NCI-H128 (cell line): ENCODE measurements around the gene PRKD1.

Experiments used
- DNase-seq: peaks from one replicate; lab custom pipeline; 2025; ENCODE audit not compliant: unreplicated experiment; lab: John Stamatoyannopoulos, UW

Gene PRKD1

DNA sequence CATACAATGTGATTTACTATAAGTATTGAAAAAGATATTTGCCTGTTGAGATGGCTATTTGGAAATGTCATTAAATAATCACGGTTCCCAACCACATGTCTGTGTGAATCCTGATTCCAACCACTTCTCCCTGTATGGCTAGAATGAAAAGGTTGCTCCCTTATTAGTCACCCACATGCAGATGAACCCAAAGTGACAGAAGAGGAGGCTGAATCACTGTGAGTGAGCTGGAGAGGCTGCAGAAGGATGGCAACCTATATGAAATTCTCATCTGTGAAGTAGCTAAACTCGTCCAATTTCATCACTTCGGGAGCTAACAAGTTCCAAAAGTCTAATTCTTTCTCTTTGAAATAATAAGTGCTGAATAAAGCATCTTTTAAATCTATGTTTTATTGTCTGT is 300.5 kb downstream of the PRKD1 start:
- DNase-seq = no peak

DNA sequence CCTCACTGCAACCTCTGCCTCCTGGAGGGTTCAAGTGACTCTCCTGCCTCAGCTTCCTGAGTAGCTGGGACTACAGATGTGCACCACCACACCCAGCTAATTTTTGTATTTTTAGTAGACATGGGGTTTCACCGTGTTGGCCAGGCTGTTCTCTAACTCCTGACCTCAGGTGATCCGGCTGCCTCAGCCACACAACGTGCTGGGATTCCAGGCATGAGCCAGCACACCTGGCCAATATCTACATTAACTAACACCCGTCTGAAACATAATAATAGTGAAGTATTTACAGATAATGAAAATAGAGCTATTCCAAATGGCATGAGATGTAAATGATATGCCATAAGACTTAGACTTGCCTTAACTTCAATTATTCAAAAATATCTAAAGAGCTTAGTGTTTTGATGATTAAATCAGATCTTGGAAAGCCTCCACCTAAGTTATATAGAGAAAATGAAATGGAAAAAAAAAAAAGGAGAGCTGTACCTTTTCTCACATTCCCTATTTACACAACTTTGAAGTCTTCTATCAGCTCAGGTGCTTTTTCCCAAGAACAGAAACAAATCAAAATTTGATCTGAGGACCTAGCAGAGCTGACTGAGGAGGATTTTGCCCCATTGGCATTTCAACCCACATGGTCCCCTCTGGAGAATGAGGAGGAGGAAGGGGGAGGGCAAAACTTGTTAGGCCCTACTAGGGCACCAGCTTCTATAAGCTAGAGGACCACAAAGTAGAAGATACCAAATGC is 309.2 kb downstream of the PRKD1 start:
- no peak for DNase-seq

GRCh38 chr14:29616922-29617321 is 310.7 kb downstream of the PRKD1 start:
- no peak for DNase-seq

- no peak for DNase-seq
These were observed 318.8 kb downstream of the PRKD1 start for GRCh38 chr14:29608861-29609260.

- no peak for DNase-seq
These were observed 320.5 kb downstream of the PRKD1 start for GRCh38 chr14:29607169-29607568.

DNA sequence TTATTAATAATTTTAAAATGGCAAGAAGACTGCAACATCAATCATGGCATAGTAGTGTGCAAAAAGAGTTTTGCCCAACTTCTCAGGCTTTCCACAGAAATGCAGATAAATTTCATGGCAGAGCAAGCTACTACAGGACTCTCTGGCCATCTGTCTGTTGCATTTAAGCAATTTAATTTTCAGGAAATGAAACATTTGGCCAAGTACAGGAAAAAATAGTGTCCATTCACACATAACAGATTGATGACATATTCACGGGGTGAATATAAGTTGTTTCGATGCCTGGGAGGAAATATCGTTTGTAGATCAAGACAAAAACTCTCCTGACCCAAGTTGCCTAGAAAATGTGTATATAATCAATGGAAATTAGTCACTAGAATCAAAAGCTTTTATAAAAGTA is 324.0 kb downstream of the PRKD1 start:
- no peak for DNase-seq

- no peak for DNase-seq
These were observed 326.0 kb downstream of the PRKD1 start for GRCh38 chr14:29601616-29602015.

- peak; percentile 23 for DNase-seq
These were observed 339.7 kb downstream of the PRKD1 start for GRCh38 chr14:29587761-29588470.

- DNase-seq = no peak
These were observed 340.6 kb downstream of the PRKD1 start for GRCh38 chr14:29587046-29587445.

DNA sequence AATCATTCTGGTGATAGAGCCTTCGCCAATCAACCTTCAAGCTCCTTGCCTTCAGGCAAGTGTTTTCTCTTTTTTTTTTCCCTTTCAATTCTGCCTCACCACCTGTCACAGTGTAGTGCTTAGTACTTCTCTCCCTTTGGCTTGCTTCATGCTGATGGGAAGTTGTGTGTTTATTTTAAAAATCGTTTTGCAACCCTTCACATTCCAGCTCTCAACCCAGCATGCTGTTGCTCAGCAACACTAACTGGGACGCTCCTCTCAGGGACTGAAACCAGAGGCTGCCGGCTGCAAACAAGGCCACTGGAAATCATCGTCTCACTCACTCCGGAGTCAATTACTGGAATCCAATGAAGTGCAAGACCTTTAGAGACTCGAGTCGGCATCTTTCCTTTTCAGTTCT is 342.7 kb downstream of the PRKD1 start:
- peak; percentile 85 for DNase-seq

- DNase-seq = no peak
These were observed 346.9 kb downstream of the PRKD1 start for GRCh38 chr14:29580763-29581162.

- no peak for DNase-seq
These were observed 347.8 kb downstream of the PRKD1 start for GRCh38 chr14:29579838-29580237.

- DNase-seq = no peak
These were observed 350.7 kb downstream of the PRKD1 start for GRCh38 chr14:29576927-29577326.

DNA sequence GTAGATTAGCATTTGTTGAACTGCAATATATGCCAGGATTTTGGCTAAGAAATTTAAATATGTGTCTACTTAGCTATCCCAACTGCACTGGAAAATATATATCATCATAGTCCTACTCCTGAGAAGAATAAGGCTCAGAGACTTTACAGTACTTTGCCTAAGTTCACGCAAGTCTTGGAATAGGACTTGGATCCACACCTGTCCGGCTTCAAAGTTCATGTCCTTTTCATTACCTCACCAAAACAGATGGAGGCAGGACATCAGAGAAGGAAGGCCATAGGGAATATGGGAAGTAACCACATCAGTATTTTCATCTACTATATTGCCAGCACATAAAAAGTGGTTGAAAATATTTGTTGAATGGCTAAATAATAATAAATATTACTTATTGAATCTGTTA is 358.5 kb downstream of the PRKD1 start:
- no peak for DNase-seq

- no peak for DNase-seq
These were observed 361.5 kb downstream of the PRKD1 start for GRCh38 chr14:29566194-29566593.

DNA sequence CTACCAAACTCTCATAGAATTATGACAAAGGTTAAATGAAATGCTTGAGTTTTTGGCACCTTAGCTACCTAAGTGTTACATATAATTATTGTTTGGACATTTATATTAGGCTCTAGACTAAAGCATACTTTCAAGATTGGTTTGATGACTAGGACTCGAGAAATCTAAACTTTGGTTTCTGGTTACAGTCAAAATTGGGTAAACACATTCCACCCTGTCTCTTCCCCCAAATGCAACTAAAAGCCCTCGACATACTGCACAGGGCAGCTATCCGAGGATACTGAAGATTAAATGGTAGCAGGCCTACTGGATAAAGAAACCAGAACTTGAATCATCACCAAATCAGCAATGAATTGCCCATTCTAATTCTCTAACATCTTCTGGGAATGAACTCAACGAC is 369.1 kb downstream of the PRKD1 start:
- no peak for DNase-seq

- DNase-seq = no peak
These were observed 373.3 kb downstream of the PRKD1 start for GRCh38 chr14:29554335-29554734.

DNA sequence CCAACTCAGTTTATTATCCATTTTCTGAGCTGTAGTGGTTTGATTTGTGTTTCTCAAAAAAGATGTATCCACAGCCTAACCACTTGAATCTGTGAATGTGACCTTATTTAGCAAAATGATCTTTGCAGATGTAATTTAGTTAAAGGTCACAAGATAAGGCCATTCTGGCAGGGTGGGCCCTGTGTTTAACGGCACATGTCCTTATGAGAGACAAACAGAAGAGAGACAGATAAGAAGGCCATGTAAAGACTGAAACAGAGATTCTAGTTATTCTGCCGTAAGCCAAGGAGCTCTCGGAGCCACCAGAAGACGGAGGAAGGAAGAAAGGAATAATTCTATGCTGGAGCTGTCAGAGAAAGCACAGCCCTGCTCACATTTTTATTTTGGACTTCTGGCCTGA is 374.2 kb downstream of the PRKD1 start:
- DNase-seq = no peak

DNA sequence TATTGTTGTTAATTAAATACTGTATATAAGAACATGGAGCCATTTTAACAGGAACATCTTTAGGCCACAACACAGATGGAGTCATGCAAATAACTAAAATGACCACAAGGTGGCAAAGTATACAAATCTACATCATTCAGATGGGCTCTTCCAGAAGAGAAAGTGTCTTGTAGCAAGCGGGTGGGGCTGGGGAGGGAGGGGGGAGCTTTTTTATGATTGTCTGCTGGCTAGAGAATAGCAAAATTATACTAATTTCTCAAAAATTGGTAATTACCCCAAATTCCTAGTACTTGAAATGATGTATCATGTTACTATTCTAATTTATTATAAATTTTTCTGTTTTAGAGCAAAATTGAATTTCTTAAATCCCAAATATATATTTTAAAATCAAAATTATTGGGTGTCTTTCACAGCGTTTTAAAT is 378.7 kb downstream of the PRKD1 start:
- DNase-seq = peak; percentile 27

GRCh38 chr14:29545714-29546113 is 381.9 kb downstream of the PRKD1 start:
- DNase-seq = no peak

- no peak for DNase-seq
These were observed 390.6 kb downstream of the PRKD1 start for GRCh38 chr14:29536886-29537511.

- no peak for DNase-seq
These were observed 398.2 kb downstream of the PRKD1 start for GRCh38 chr14:29529418-29529817.
